Endothelial cell of umbilical vein (primary cell): Measurements from ENCODE around the gene COL18A1.

ENCODE experiments used
- JUN ChIP-seq: IDR thresholded peaks from 2 replicates; pipeline ENCODE4 v1.6.1; 2011; ENCODE audit warnings: borderline replicate concordance, low read depth; ENCODE audit not compliant: insufficient read length, insufficient read depth
- POLR2A ChIP-seq: IDR thresholded peaks from 2 replicates; pipeline ENCODE4 v1.6.1; 2012; ENCODE audit warnings: low read depth, mild to moderate bottlenecking, control low read depth, low read length
- TF ChIP-seq, protein P1 (sequence below), 2 donors: IDR thresholded peaks; 1 replicate in 1 of 2; 2 replicates in 1 of 2; pipeline ENCODE4 v1.5.1; 2011; ENCODE audit warnings: low read length in 2 of 2, mild to moderate bottlenecking in 2 of 2, moderate library complexity in 2 of 2, control low read depth in 1 of 2, inconsistent platforms in 1 of 2, low read depth in 1 of 2; ENCODE audit not compliant: insufficient read depth in 1 of 2; ENCODE audit errors: extremely low read depth in 1 of 2
- TF ChIP-seq, protein P2 (sequence below): IDR thresholded peaks from 2 replicates; pipeline ENCODE4 v1.6.1; 2011; ENCODE audit not compliant: insufficient read depth, insufficient read length

DNA sequence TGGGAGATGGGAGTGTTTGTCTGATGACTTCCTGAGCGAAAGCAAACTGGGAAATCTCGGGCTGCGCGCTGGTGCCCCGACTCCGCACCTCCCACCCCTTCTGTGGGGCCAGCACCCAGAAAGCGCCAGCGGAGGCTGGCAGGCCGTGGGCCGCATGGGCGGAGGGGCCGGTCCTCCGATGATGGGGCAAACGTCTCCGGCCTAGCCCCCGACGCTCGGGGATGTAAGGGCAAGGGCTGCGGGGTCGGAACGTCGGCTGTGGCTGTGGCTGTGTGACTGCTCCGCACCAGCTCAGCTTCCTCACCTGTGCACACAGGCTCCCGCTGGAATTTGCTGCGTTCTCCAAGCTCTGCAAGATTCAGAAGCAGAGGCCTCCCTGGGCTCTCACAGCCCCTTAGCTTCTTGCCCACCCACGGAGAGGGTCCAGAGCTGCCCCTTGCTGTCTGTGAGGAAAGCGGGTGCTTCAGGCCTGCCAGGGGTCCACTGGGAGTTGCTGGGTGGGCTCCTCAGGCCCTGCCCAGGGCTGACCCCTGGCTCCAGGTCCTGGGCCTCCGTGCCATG, 35.0 kb downstream of the COL18A1 start:
- TF ChIP-seq, protein P1, sequence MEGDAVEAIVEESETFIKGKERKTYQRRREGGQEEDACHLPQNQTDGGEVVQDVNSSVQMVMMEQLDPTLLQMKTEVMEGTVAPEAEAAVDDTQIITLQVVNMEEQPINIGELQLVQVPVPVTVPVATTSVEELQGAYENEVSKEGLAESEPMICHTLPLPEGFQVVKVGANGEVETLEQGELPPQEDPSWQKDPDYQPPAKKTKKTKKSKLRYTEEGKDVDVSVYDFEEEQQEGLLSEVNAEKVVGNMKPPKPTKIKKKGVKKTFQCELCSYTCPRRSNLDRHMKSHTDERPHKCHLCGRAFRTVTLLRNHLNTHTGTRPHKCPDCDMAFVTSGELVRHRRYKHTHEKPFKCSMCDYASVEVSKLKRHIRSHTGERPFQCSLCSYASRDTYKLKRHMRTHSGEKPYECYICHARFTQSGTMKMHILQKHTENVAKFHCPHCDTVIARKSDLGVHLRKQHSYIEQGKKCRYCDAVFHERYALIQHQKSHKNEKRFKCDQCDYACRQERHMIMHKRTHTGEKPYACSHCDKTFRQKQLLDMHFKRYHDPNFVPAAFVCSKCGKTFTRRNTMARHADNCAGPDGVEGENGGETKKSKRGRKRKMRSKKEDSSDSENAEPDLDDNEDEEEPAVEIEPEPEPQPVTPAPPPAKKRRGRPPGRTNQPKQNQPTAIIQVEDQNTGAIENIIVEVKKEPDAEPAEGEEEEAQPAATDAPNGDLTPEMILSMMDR (IDR thresholded peaks at IDR 0.05; ENCODE audit: extremely low read depth in 1 of 2, insufficient read depth in 1 of 2, low read depth in 1 of 2, low read length in 2 of 2) = no peak
- TF ChIP-seq, protein P2, sequence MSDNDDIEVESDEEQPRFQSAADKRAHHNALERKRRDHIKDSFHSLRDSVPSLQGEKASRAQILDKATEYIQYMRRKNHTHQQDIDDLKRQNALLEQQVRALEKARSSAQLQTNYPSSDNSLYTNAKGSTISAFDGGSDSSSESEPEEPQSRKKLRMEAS = no peak
- TF ChIP-seq POLR2A (no peak), JUN (no peak)
